IPS-18c (cell line): ENCODE data around the gene ADARB1.

ENCODE experiments used
- H3K4me3 ChIP-seq: 2 replicates; pipeline ENCODE4 v1.7.0; 2013; ENCODE audit warnings: low read depth, mild to moderate bottlenecking, low read length, moderate library complexity; ENCODE audit not compliant: insufficient read depth
- H3K9me3 ChIP-seq: one replicate; pipeline ENCODE4 v1.6.1; 2013; ENCODE audit warnings: mild to moderate bottlenecking, low read length, moderate library complexity; ENCODE audit not compliant: control insufficient read depth, insufficient read depth

The ADARB1 gene

GRCh38 chr21:45098867-45099266, 24.5 kb downstream of the ADARB1 start:
- Histone ChIP-seq H3K4me3 (no peak overlapping the region), H3K9me3 (peaks cover 2% of the 10 kb centered on the region)

- Histone ChIP-seq H3K4me3 (no peak overlapping the region), H3K9me3 (peaks cover 2% of the 10 kb centered on the region)
These were observed 25.2 kb downstream of the ADARB1 start for GRCh38 chr21:45099571-45099970.

GRCh38 chr21:45100866-45101265, 26.5 kb downstream of the ADARB1 start:
- no peak overlapping the region for H3K4me3 ChIP-seq
- peaks cover 2% of the 10 kb centered on the region for H3K9me3 ChIP-seq

- Histone ChIP-seq H3K9me3 (peaks cover 2% of the 10 kb centered on the region), H3K4me3 (no peak overlapping the region)
These were observed 28.1 kb downstream of the ADARB1 start for GRCh38 chr21:45102391-45102932.

- peaks cover 2% of the 10 kb centered on the region for H3K9me3 ChIP-seq
- H3K4me3 ChIP-seq, result no peak overlapping the region
These were observed 29.7 kb downstream of the ADARB1 start for GRCh38 chr21:45103971-45104520.

- Histone ChIP-seq H3K9me3 (peaks cover 2% of the 10 kb centered on the region), H3K4me3 (no peak overlapping the region)
These were observed 30.2 kb downstream of the ADARB1 start for GRCh38 chr21:45104560-45104959.

- Histone ChIP-seq H3K4me3 (no peak overlapping the region), H3K9me3 (peaks cover 2% of the 10 kb centered on the region)
These were observed 31.6 kb downstream of the ADARB1 start for GRCh38 chr21:45105906-45106485.

- Histone ChIP-seq H3K9me3 (no peaks in the 10 kb centered on the region), H3K4me3 (no peak overlapping the region)
These were observed 33.8 kb downstream of the ADARB1 start for GRCh38 chr21:45108034-45108790.

GRCh38 chr21:45108808-45109781, 34.7 kb downstream of the ADARB1 start:
- Histone ChIP-seq H3K4me3 (no peak overlapping the region), H3K9me3 (no peaks in the 10 kb centered on the region)

GRCh38 chr21:45109831-45110492, 35.6 kb downstream of the ADARB1 start:
- Histone ChIP-seq H3K4me3 (no peak overlapping the region), H3K9me3 (no peaks in the 10 kb centered on the region)

- Histone ChIP-seq H3K4me3 (no peak overlapping the region), H3K9me3 (no peaks in the 10 kb centered on the region)
These were observed 36.7 kb downstream of the ADARB1 start for GRCh38 chr21:45110873-45111624.

- Histone ChIP-seq H3K4me3 (no peak overlapping the region), H3K9me3 (no peaks in the 10 kb centered on the region)
These were observed 37.3 kb downstream of the ADARB1 start for GRCh38 chr21:45111703-45112102.

- H3K9me3 ChIP-seq, result no peaks in the 10 kb centered on the region
- no peak overlapping the region for H3K4me3 ChIP-seq
These were observed 38.0 kb downstream of the ADARB1 start for GRCh38 chr21:45112371-45112770.

GRCh38 chr21:45113543-45113942, 39.2 kb downstream of the ADARB1 start:
- no peak overlapping the region for H3K4me3 ChIP-seq

GRCh38 chr21:45114072-45114471, 39.7 kb downstream of the ADARB1 start:
- Histone ChIP-seq H3K4me3 (no peak overlapping the region), H3K9me3 (no peaks in the 10 kb centered on the region)

More at GRCh38 chr21:45113543-45113942, 39.2 kb downstream of the ADARB1 start:
- no peaks in the 10 kb centered on the region for H3K9me3 ChIP-seq

- no peak overlapping the region for H3K4me3 ChIP-seq
- H3K9me3 ChIP-seq, result no peaks in the 10 kb centered on the region
These were observed 40.1 kb downstream of the ADARB1 start for GRCh38 chr21:45114475-45114874.
